Keratinocyte (primary cell): Measurements from ENCODE around the gene ARSB.

Experiments used
- CTCF ChIP-seq, 3 experiments: IDR thresholded peaks in 1 of 3; conservative IDR thresholded peaks in 1 of 3; optimal IDR thresholded peaks in 1 of 3; 2 replicates in 2 of 3; 3 replicates in 1 of 3; pipeline versions ENCODE3 to v1.5.1; 2011; ENCODE audit warnings: low read length in 3 of 3, mild to moderate bottlenecking in 3 of 3, moderate library complexity in 2 of 3, control low read depth in 1 of 3, inconsistent platforms in 1 of 3; ENCODE audit not compliant: insufficient read depth in 2 of 3; ENCODE audit errors: extremely low read depth in 1 of 3
- EZH2 ChIP-seq: IDR thresholded peaks from one replicate; pipeline ENCODE4 v1.6.1; 2012; ENCODE audit warnings: inconsistent platforms, mild to moderate bottlenecking, low read length, moderate library complexity

- TF ChIP-seq CTCF (optimal IDR thresholded peaks at IDR 0.05 in 1 of 3, IDR thresholded peaks at IDR 0.05 in 1 of 3, conservative IDR thresholded peaks at IDR 0.05 in 1 of 3; ENCODE audit: extremely low read depth in 1 of 3, insufficient read depth in 2 of 3, low read length in 3 of 3) (peak in 1 of 3 experiments; percentile 2), EZH2 (no peak)
Observed at GRCh38 chr5:78799266-78800017, 185.7 kb downstream of the ARSB start.
